Uterus (tissue), 2 donors: Measurements from ENCODE around the gene ZIM2.

Experiments used
- CTCF ChIP-seq, 4 experiments: fragments of 200-600 bp in 2 of 4; fragments of 450-650 bp in 2 of 4; sonication (generic) in 2 of 4; IDR thresholded peaks; one replicate each; pipeline ENCODE4 v1.5.1; 2016 to 2019; ENCODE audit warnings: antibody characterized with exemption in 4 of 4, mild to moderate bottlenecking in 2 of 4, moderate library complexity in 1 of 4
- POLR2A ChIP-seq, 2 donors: fragments of 450-650 bp; IDR thresholded peaks; one replicate each; pipeline ENCODE4 v1.6.1; 2016; ENCODE audit warnings: antibody characterized with exemption in 2 of 2, mild to moderate bottlenecking in 1 of 2, moderate library complexity in 1 of 2

DNA sequence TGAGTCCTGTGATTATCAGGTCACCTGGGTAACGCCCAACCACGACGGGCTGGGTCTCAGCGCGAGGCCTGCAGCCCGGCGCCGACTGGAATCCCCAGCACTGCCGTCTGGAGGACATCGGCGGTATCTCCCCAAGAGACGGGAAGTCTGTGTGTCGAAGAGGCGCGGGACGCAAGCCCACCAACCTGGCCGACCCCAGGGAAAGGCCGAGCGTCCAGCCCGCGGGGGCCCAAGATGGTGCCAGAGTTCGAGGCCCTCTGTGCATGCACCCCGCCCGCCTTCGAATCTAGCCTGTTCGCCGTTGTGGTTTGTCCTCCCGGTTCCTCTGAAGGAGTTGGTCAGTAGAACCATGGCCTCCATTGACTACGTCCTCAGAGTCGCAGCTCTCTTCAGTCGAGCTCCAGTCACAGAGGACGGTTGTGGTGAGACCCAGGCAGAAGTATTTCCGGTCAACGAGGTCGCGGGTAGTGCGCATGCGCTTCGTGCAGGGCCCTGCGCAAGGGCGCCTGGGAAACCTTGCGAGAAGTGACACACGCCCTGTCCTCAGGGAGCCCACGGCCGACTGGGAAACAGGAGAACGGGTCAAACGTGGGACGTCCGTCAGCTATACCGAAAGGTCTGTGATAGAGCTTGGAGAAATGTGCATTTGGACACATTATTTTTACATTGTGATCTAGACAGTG is 24.1 kb upstream of the ZIM2 start:
- TF ChIP-seq POLR2A (IDR thresholded peaks at IDR 0.05) (no peak), CTCF (IDR thresholded peaks at IDR 0.05) (no peak)
